Measurements from ENCODE around the gene VEGFB. TPM values are rescaled to one million over a fixed set of nuclear protein-coding genes. Genes with fewer than 3 reads are reported as not detected.

Gene VEGFB
- total and polyA plus RNA-seq, 2 donors (not counting 3 experiments of a cell fraction or from before 2014, with no cell fraction given): 19.3 to 98.1 TPM

DNA sequence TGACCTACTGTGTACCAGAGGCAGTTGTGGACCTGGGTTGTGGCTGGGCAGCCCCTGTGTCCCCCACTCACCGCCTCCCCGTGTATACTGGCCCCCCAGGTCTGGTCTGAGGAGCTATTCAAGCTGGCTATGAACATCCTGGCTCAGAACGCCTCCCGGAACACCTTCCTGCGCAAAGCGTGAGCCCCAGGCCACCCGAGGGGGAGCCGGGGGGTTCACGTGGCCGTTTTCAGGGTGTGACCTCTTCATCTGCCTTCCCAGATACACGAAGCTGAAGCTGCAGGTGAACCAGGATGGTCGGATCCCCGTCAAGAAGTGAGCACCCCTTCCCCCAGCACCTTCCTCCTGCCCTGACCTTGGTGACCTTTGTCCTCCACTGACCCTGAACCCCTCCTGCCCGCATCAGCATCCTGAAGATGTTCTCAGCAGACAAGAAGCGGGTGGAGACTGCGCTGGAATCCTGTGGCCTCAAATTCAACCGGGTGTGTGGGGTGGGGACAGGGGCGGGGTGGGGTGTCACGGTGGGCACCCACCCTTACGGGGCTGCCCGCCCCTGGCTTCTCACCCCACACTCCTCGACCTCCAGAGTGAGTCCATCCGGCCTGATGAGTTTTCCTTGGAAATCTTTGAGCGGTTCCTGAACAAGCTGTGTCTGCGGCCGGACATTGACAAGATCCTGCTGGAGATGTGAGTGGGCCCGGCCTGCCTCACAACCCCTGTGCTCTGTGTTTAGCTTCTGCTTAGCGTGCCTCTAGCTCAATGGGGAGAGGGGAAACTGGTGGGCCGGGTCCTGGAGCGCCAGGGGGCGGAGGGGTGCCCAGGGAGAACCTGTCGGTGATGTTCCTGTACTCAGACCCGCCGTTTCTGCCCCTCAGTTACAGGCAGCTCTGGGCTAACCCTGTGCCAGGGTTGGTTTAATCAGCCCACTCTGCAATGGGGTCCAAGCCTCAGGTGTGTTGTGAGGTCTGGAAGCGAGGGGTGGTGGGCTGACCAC lies 21.0 kb downstream of the VEGFB start:
- no peak for TF ChIP-seq POLR2AphosphoS5 (IDR thresholded peaks at IDR 0.05; ENCODE audit: insufficient read depth, low read depth, low read length)
- TF ChIP-seq EZH2 (IDR thresholded peaks at IDR 0.05; ENCODE audit: borderline replicate concordance, low read depth, low read length, severe bottlenecking): no peak
- TF ChIP-seq, protein P1, sequence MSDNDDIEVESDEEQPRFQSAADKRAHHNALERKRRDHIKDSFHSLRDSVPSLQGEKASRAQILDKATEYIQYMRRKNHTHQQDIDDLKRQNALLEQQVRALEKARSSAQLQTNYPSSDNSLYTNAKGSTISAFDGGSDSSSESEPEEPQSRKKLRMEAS (IDR thresholded peaks at IDR 0.05; ENCODE audit: insufficient read depth, insufficient read length): no peak
- TF ChIP-seq GATA2 (IDR thresholded peaks at IDR 0.05; ENCODE audit: insufficient read depth, insufficient read length, low read depth, low read length): no peak
- no peak for TF ChIP-seq POLR2A (IDR thresholded peaks at IDR 0.05; ENCODE audit: low read depth, low read length)
- no peak for TF ChIP-seq JUN (IDR thresholded peaks at IDR 0.05; ENCODE audit: borderline replicate concordance, insufficient read depth, insufficient read length, low read depth)
- TF ChIP-seq FOS (IDR thresholded peaks at IDR 0.05; ENCODE audit: borderline replicate concordance, insufficient read depth, low read length): no peak
- no peak for TF ChIP-seq MYC (IDR thresholded peaks at IDR 0.05; ENCODE audit: low read depth, low read length)
- Histone ChIP-seq H3K4me2 (ENCODE audit: insufficient read depth, low read length) (no peak overlapping the region), H3K9me1 (replicated peaks; ENCODE audit: control insufficient read depth, extremely low read depth, insufficient read depth, low read length) (no peaks in the 10 kb centered on the region), H3K27me3 (ENCODE audit: control insufficient read depth in 2 of 2, insufficient read depth in 2 of 2, low read length in 2 of 2) (no peaks in the 10 kb centered on the region), H3K9me3 (replicated peaks; ENCODE audit: control insufficient read depth, insufficient read depth, low read length) (no peaks in the 10 kb centered on the region), H3K79me2 (ENCODE audit: control insufficient read depth, insufficient read depth, low read length) (peaks cover 32% of the 10 kb centered on the region), H4K20me1 (replicated peaks; ENCODE audit: control insufficient read depth, extremely low read depth, insufficient read depth, low read length) (no peaks in the 10 kb centered on the region), H2AFZ (ENCODE audit: low read depth, low read length) (no peak overlapping the region), H3K4me3 (replicated peaks in 1 of 3; ENCODE audit: insufficient read depth in 1 of 3, low read depth in 1 of 3, low read length in 3 of 3) (no peak overlapping the region), H3K36me3 (ENCODE audit: control insufficient read depth in 2 of 2, extremely low read depth in 1 of 2, insufficient read depth in 2 of 2, low read length in 2 of 2) (peaks cover 14 to 37% of the 10 kb centered on the region in 2 experiments), H3K9ac (replicated peaks; ENCODE audit: extremely low read depth, insufficient read depth, low read length) (no peak overlapping the region), H3K4me1 (ENCODE audit: control insufficient read depth, extremely low read depth, insufficient read depth, low read length) (peaks cover 18% of the 10 kb centered on the region), H3K27ac (ENCODE audit: insufficient read depth, low read depth, low read length) (no peak overlapping the region)
- intact Hi-C loops (cut with micrococcal nuclease) (no loop called here), dilution Hi-C loops (cut with MboI; ENCODE audit: extremely low pct_ligation_motif_present, low sequenced_read_pairs) (no loop called here)
- ChIA-PET CTCF (interaction anchor here (0.9 to 1.5 kb wide), 4 partner anchors 7 to 51 kb away, joined by 4 to 5 read pairs (median 4); no protein-coding TSS in a partner anchor), POLR2A (no interaction called here)
- no TSS peak for BruUV-seq (replicated peaks)
- no peak for DNase-seq (ENCODE audit: low read depth, low spot score)
- FAIRE-seq: no peak
